Nephron (organoid): ENCODE results near the gene BCL11B.

Experiments
- H3K27ac Mint-ChIP-seq, 3 experiments: 2 replicates each; pipeline ENCODE4 v1.8.0; 2020; ENCODE audit warnings: mixed read lengths in 3 of 3, mild to moderate bottlenecking in 2 of 3, moderate library complexity in 1 of 3
- H3K27me3 Mint-ChIP-seq: 2 replicates; pipeline ENCODE4 v1.8.0; 2021; ENCODE audit warnings: low read depth, mild to moderate bottlenecking, moderate library complexity, mixed read lengths
- H3K36me3 Mint-ChIP-seq: 2 replicates; pipeline ENCODE4 v1.8.0; 2020; ENCODE audit warnings: low read depth, mixed read lengths
- H3K4me1 Mint-ChIP-seq: 2 replicates; pipeline ENCODE4 v1.8.0; 2020; ENCODE audit warnings: mixed read lengths
- H3K4me3 Mint-ChIP-seq, 3 experiments: 2 replicates each; pipeline ENCODE4 v1.8.0; 2020; ENCODE audit warnings: mild to moderate bottlenecking in 3 of 3, mixed read lengths in 3 of 3, moderate library complexity in 2 of 3
- H3K9me3 Mint-ChIP-seq: 2 replicates; pipeline ENCODE4 v1.8.0; 2020; ENCODE audit warnings: mixed read lengths
- CTCF ChIP-seq, 3 experiments: fragments of 200-600 bp; sonication (generic); IDR thresholded peaks; one replicate each; pipeline ENCODE4 v1.5.0; 2021; ENCODE audit warnings: antibody characterized with exemption in 3 of 3; ENCODE audit not compliant: unreplicated experiment in 3 of 3

Gene BCL11B

GRCh38 chr14:99289394-99290189, 17.6 kb upstream of the BCL11B start:
- no peaks in the 10 kb centered on the region for H3K9me3 Mint-ChIP-seq
- no peak for TF ChIP-seq CTCF (IDR thresholded peaks at IDR 0.05; ENCODE audit: unreplicated experiment in 3 of 3)
- H3K4me1 Mint-ChIP-seq = no peaks in the 10 kb centered on the region
- H3K36me3 Mint-ChIP-seq = no peaks in the 10 kb centered on the region
- H3K27me3 Mint-ChIP-seq = peaks cover 25% of the 10 kb centered on the region
- H3K27ac Mint-ChIP-seq = no peak overlapping the region
- no peak overlapping the region for H3K4me3 Mint-ChIP-seq

- no peaks in the 10 kb centered on the region for H3K9me3 Mint-ChIP-seq
- TF ChIP-seq CTCF (IDR thresholded peaks at IDR 0.05; ENCODE audit: unreplicated experiment in 3 of 3) = no peak
- no peaks in the 10 kb centered on the region for H3K36me3 Mint-ChIP-seq
- no peaks in the 10 kb centered on the region for H3K4me1 Mint-ChIP-seq
- H3K27ac Mint-ChIP-seq = no peak overlapping the region
- no peak overlapping the region for H3K4me3 Mint-ChIP-seq
- peaks cover 29% of the 10 kb centered on the region for H3K27me3 Mint-ChIP-seq
Observed at GRCh38 chr14:99288948-99289347, 17.0 kb upstream of the BCL11B start.

GRCh38 chr14:99287269-99287942, 15.4 kb upstream of the BCL11B start:
- Mint-ChIP-seq H3K9me3 (no peaks in the 10 kb centered on the region), H3K4me1 (no peaks in the 10 kb centered on the region), H3K36me3 (no peaks in the 10 kb centered on the region), H3K27me3 (peaks cover 37% of the 10 kb centered on the region), H3K4me3 (no peak overlapping the region), H3K27ac (no peak overlapping the region)
- TF ChIP-seq CTCF (IDR thresholded peaks at IDR 0.05; ENCODE audit: unreplicated experiment in 3 of 3) = no peak

GRCh38 chr14:99286761-99287160, 14.8 kb upstream of the BCL11B start:
- TF ChIP-seq CTCF (IDR thresholded peaks at IDR 0.05; ENCODE audit: unreplicated experiment in 3 of 3) = no peak
- Mint-ChIP-seq H3K27me3 (peaks cover 37% of the 10 kb centered on the region), H3K4me1 (no peaks in the 10 kb centered on the region), H3K9me3 (no peaks in the 10 kb centered on the region), H3K27ac (no peak overlapping the region), H3K36me3 (no peaks in the 10 kb centered on the region), H3K4me3 (no peak overlapping the region)

- Mint-ChIP-seq H3K4me1 (no peaks in the 10 kb centered on the region), H3K4me3 (no peak overlapping the region)
Observed at GRCh38 chr14:99284254-99285004, 12.4 kb upstream of the BCL11B start.

More at GRCh38 chr14:99284254-99285004, 12.4 kb upstream of the BCL11B start:
- H3K27me3 Mint-ChIP-seq = peaks cover 47% of the 10 kb centered on the region
- TF ChIP-seq CTCF (IDR thresholded peaks at IDR 0.05; ENCODE audit: unreplicated experiment in 3 of 3) = no peak
- no peaks in the 10 kb centered on the region for H3K36me3 Mint-ChIP-seq
- no peak overlapping the region for H3K27ac Mint-ChIP-seq
- H3K9me3 Mint-ChIP-seq = no peaks in the 10 kb centered on the region
